CD4-positive, alpha-beta T cell treated with Interleukin-6 for 4 hours (primary cell): Measurements from ENCODE around the gene LILRB3.
"Not testable (repeated sequence)": the region's sequence is repeated elsewhere in the genome, so short reads cannot be mapped to it uniquely, and the experiment has no call there.

Experiments
- DNase-seq: peaks from one replicate; pipeline ENCODE4 v3.0.0-alpha.2; 2020; ENCODE audit warnings: mixed read lengths

LILRB3 gene

GRCh38 chr19:54209058-54209810 lies 13.6 kb downstream of the LILRB3 start:
- no peak for DNase-seq

GRCh38 chr19:54208784-54209057 lies 14.1 kb downstream of the LILRB3 start:
- no peak for DNase-seq

DNA sequence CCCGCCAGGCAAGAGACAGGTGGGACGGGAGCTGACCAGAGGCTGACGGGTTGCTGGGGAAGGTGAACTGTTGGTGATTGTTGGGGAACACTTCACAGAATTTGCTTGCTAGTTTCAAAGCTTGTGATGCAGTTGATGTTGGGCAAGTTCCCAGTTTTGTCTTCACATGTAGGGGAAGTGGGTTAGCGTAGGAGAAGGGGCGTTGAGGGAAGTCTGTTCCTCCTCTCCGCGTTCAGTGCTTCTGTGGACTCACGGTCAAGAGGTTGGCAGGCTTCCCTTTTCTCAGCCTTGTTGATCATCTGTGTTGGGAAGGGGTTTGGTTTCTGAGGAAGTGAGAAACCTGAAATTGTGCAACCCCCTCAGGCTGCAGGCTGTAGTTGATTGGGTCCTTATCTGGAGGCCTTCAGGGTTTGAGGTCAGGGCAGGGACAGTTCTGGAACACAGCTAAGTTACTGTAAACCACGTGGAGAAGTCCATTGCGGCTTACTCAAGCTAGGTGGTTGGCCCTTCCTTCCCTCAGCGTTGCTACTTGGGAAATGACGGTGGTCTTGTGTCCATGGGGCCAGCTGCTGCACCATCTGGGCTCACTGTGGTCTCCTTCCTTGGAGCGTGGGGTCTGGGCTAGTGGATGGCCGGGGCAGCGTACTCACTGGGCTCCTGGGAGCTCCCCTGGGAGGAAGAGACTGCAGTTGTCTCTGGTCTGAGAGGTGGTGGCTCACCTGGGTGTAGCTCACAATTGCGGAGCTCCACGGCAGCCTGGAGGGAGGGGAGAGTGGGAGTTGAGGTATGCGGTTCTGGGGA lies 14.6 kb downstream of the LILRB3 start:
- peak; percentile 39 for DNase-seq

- no peak for DNase-seq
Measured at GRCh38 chr19:54207676-54207982, 15.2 kb downstream of the LILRB3 start.

GRCh38 chr19:54207193-54207592 lies 15.6 kb downstream of the LILRB3 start:
- DNase-seq = not testable (repeated sequence)

DNA sequence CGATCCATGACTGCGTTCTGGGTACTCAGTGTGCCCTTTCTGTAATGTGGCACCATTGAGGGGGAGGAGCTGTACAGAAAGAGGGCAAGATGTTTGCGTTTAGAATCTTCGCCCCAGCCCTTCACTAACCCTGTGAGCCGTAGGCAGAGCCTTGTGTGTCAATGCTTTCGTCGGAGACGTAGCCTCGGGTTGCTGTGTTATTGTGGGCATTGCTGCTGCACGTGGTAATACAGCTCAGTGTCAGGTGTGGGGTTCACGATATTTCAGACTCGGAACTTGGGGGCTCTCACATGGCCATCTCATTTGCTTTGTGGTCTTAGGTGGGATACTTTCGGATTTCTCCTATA lies 16.0 kb downstream of the LILRB3 start:
- no peak for DNase-seq

DNA sequence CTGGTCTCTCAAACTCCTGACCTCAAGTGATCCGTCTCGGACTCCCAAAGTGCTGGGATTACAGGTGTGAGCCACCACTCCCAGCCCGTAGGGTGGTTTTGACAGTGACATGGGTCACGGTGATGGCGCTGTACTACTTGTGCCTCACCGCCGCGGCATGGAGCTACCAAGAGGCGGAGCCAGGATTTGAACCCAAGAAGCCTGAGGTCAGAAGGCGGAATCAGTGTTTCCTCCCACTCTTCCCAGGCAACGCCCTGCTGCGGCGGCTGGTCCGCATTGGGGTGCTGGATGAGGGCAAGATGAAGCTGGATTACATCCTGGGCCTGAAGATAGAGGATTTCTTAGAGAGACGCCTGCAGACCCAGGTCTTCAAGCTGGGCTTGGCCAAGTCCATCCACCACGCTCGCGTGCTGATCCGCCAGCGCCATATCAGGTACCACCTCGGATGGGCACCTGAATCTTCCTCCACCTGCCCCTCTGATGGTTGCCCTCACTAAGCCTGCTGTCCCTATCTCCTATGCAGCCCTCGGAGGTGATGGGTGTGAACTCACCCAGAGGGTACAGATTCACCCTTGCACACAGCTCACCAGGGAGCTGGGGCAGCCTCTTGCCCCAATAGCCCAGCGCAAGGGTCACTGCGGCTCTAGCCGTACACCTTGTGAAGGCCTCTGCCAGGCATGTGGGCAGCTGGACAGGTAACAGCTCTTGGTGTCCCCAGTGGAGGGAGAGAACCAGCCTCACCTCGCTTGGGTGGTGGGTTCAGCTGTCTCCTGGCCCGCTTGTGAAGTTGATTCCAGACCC lies 16.6 kb downstream of the LILRB3 start:
- DNase-seq = no peak

GRCh38 chr19:54204767-54205468 lies 17.9 kb downstream of the LILRB3 start:
- no peak for DNase-seq

DNA sequence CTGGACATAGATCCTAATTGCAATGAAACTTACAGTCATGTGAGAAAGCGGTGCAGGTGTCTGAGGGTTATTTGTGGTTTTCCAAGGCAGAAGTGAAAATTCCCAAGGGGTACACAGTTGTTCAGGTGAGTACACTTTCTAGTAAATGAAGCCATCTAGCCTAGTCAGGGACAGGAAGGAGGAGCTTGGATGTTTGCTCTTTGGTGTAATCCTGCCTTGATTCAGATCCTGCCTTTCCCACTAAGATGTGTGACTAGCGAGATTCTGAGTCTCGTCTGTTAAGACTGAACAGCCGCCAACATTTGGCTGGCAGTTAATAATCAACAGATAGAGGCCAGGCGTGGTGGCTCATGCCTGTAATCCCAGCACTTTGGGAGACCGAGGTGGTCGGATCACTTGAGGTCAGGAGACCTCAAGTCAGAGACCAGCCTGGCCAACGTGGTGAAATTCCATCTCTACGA lies 19.6 kb downstream of the LILRB3 start:
- no peak for DNase-seq

DNA sequence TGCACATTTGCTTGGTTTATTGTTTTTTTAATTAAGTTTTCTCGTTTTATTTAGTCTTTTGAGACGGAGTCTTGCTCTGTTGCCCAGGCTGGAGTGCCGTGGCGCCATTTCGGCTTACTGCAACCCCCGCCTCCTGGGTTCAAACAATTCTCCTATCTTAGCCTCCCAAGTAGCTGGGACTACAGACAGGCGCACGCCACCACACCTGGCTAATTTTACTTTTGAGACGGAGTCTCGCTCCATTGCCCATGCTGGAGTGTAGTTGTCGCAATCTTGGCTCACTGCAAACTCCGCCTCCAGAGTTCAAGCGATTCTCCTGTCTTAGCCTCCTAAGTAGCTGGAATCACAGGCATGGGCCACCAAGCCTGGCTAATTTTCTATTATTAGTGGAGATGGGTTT lies 20.8 kb downstream of the LILRB3 start:
- DNase-seq = no peak

- DNase-seq = no peak
Measured at GRCh38 chr19:54201172-54201701, 21.6 kb downstream of the LILRB3 start.

- no peak for DNase-seq
Measured at GRCh38 chr19:54199401-54199800, 23.4 kb downstream of the LILRB3 start.

GRCh38 chr19:54197121-54197520 lies 25.7 kb downstream of the LILRB3 start:
- no peak for DNase-seq

GRCh38 chr19:54196536-54196935 lies 26.3 kb downstream of the LILRB3 start:
- DNase-seq = no peak

- DNase-seq = not testable (repeated sequence)
Measured at GRCh38 chr19:54194463-54194862, 28.3 kb downstream of the LILRB3 start.

DNA sequence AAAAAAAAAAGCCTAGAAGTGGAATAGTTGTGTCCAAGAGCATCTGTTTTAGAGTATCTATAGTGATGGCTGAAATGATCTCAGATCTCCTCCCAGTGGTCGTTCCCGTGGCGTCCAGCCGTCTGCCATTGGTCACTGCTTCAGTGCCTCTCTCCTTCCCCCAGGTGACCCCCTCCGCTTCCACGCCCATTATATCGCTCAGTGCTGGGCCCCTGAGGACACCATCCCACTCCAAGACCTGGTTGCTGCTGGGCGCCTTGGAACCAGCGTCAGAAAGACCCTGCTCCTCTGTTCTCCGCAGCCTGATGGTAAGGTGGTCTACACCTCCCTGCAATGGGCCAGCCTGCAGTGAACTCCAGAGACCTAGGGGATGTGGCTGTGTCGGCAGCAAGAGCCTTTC lies 29.8 kb downstream of the LILRB3 start:
- DNase-seq = no peak

DNA sequence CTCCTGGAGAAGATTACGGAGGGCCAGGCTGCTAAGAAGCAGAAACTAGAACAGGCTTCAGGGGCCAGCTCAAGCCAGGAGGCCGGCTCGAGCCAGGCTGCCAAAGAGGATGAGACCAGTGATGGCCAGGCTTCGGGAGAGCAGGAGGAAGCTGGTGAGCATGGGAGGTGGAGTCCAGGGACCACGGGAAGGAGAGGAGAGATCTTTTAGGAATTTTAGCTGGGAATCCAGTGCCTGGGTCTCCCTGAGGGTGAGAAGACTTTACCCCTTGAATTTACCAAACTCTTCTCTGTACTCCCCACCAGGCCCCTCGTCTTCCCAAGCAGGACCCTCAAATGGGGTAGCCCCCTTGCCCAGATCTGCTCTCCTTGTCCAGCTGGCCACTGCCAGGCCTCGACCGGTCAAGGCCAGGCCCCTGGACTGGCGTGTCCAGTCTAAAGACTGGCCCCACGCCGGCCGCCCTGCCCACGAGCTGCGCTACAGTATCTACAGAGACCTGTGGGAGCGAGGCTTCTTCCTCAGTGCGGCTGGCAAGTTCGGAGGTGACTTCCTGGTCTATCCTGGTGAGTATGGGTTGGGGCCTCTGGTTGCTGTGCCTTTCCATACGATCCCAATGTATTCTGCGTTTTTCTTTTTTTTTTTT lies 30.9 kb downstream of the LILRB3 start:
- DNase-seq = no peak

GRCh38 chr19:54191011-54191810 lies 31.6 kb downstream of the LILRB3 start, which contains the start of gene TSEN34:
Gene TSEN34, plus strand, starts transcription at chr19:54191308. Its CDS starts 57 bp downstream, at chr19:54191365.
- peak; percentile 92 for DNase-seq

DNA sequence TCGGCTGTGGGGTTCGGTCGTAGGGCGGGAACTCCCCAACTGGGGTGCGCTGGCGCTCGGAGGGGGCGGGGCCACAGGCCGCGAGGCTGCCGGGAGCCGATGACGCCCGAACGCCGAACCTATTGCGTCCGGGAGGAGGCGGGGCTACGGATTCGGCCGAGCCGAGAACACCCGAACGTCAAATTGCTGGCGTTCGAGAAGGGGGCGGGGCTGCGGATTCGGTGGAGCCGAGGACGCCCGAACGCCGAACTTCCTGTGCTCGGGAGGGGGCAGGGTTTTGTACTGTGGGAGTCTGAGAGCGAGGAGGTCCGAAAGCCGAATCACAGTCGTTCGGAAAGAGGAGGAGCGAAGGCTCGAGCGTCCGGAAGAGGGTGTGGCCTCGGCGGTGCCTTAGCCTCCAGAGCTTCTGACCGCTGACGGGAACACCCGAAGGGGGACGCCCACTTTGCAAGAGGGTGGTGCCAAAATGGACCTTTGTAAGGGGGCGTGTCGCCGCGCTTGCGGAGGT lies 32.2 kb downstream of the LILRB3 start:
- DNase-seq = peak; percentile 100

GRCh38 chr19:54189735-54190502 lies 32.9 kb downstream of the LILRB3 start:
- DNase-seq = peak; percentile 100
